ENCODE measurements around the gene ANKRD42.
A peak's percentile ranks its signal among the peaks of the same experiment; 100 is the strongest.

GRCh38 chr11:83157594-83158356 is 35.7 kb upstream of the ANKRD42 start:
- no peak for TF ChIP-seq CTCF (IDR thresholded peaks at IDR 0.05; ENCODE audit: insufficient read depth, low read length)
- peak; percentile 52; the same call in 1 of the 2 replicates for TF ChIP-seq GABPA (IDR thresholded peaks at IDR 0.05; ENCODE audit: low read depth)
- no peak for TF ChIP-seq REST (IDR thresholded peaks at IDR 0.05; ENCODE audit: insufficient replicate concordance, low read depth)
